ENCODE data around the gene ABCA13. TPM values are rescaled to one million over a fixed set of nuclear protein-coding genes. Genes with fewer than 3 reads are reported as not detected.

ABCA13 gene
- total RNA-seq, 4 donors from 2014 or later, result 0.38 to 9.8 (median 4.9) TPM

- intact Hi-C loops (cut with DNase I), result no loop called here
- Histone ChIP-seq H3K36me3 (no peaks in the 10 kb centered on the region), H3K4me1 (peaks cover 0 to 11% (median 4%) of the 10 kb centered on the region in 3 donors), H3K27me3 (no peaks in the 10 kb centered on the region), H3K4me3 (no peak overlapping the region), H3K27ac (no peak overlapping the region), H3K9me3 (no peaks in the 10 kb centered on the region)
- no peak for DNase-seq
- 45 to 64% methylated on average over 1 of the region's 1 CpG for WGBS, 2 donors
- TF ChIP-seq POLR2A (IDR thresholded peaks at IDR 0.05) (no peak), CTCF (IDR thresholded peaks at IDR 0.05) (no peak)
Measured at GRCh38 chr7:48279420-48279819, 108.2 kb downstream of the ABCA13 start.

- Histone ChIP-seq H3K27ac (no peak overlapping the region), H3K4me1 (peaks cover 0 to 11% (median 4%) of the 10 kb centered on the region in 3 donors), H3K4me3 (no peak overlapping the region), H3K36me3 (no peaks in the 10 kb centered on the region), H3K27me3 (no peaks in the 10 kb centered on the region), H3K9me3 (no peaks in the 10 kb centered on the region)
- intact Hi-C loops (cut with DNase I), result no loop called here
- no peak for DNase-seq
- WGBS, 2 donors, result 24% methylated on average over 2 of the region's 2 CpGs
- TF ChIP-seq POLR2A (IDR thresholded peaks at IDR 0.05), result no peak
- no peak for TF ChIP-seq CTCF (IDR thresholded peaks at IDR 0.05)
Measured at GRCh38 chr7:48280100-48280499, 108.8 kb downstream of the ABCA13 start.

- peaks cover 0 to 3% (median 2%) of the 10 kb centered on the region in 3 donors for H3K4me1 ChIP-seq
- no peaks in the 10 kb centered on the region for H3K9me3 ChIP-seq
- TF ChIP-seq POLR2A (IDR thresholded peaks at IDR 0.05) (no peak), CTCF (IDR thresholded peaks at IDR 0.05) (no peak)
- no peak overlapping the region for H3K4me3 ChIP-seq
- H3K27ac ChIP-seq, result no peak overlapping the region
- no peaks in the 10 kb centered on the region for H3K27me3 ChIP-seq
- WGBS, 2 donors, result 46 to 67% methylated on average over 6 of the region's 6 CpGs
- DNase-seq, result no peak
- H3K36me3 ChIP-seq, result no peaks in the 10 kb centered on the region
- intact Hi-C loops (cut with DNase I), result no loop called here
Measured at GRCh38 chr7:48285373-48285772, 114.1 kb downstream of the ABCA13 start.

- no peak for TF ChIP-seq POLR2A (IDR thresholded peaks at IDR 0.05)
- no peak for TF ChIP-seq CTCF (IDR thresholded peaks at IDR 0.05)
- Histone ChIP-seq H3K4me3 (no peak overlapping the region), H3K4me1 (no peaks in the 10 kb centered on the region), H3K36me3 (no peaks in the 10 kb centered on the region), H3K9me3 (no peaks in the 10 kb centered on the region), H3K27me3 (no peaks in the 10 kb centered on the region), H3K27ac (no peak overlapping the region)
- no peak for DNase-seq
- WGBS, 2 donors, result 73 to 74% methylated on average over 5 of the region's 5 CpGs
- intact Hi-C loops (cut with DNase I), result no loop called here
Measured at GRCh38 chr7:48286836-48287235, 115.6 kb downstream of the ABCA13 start.

GRCh38 chr7:48289656-48290055 lies 118.4 kb downstream of the ABCA13 start:
- TF ChIP-seq POLR2A (IDR thresholded peaks at IDR 0.05) (no peak), CTCF (IDR thresholded peaks at IDR 0.05) (no peak)
- Histone ChIP-seq H3K4me3 (no peak overlapping the region), H3K27ac (no peak overlapping the region), H3K27me3 (no peaks in the 10 kb centered on the region), H3K36me3 (no peaks in the 10 kb centered on the region), H3K4me1 (no peaks in the 10 kb centered on the region), H3K9me3 (no peaks in the 10 kb centered on the region)
- intact Hi-C loops (cut with DNase I), result no loop called here
- 87 to 95% methylated on average over 1 of the region's 1 CpG for WGBS, 2 donors
- DNase-seq, result no peak
